Keratinocyte (primary cell): ENCODE data around the gene CAPSL. TPM values are rescaled to one million over a fixed set of nuclear protein-coding genes. Genes with fewer than 3 reads are reported as not detected.

Experiments
- DNase-seq: peaks from one replicate; pipeline ENCODE4 v3.0.0-alpha.2; 2011; ENCODE audit warnings: low read depth, missing footprints, low spot score
- FAIRE-seq: peaks from 2 replicates; lab custom pipeline; 2011; peaks lifted over from hg19 to GRCh38; lab: Jason Lieb, UNC
- H2AFZ ChIP-seq: 2 replicates; pipeline ENCODE4 v1.6.0; 2012; ENCODE audit warnings: low read length, control low read depth, inconsistent platforms; ENCODE audit not compliant: control insufficient read depth
- H3K27ac ChIP-seq: 2 replicates; pipeline ENCODE4 v1.5.1; 2011; ENCODE audit warnings: low read length; ENCODE audit not compliant: control insufficient read depth, insufficient read depth
- H3K27me3 ChIP-seq: 3 replicates; pipeline ENCODE4 v1.6.0; 2011; ENCODE audit warnings: low read length; ENCODE audit not compliant: control insufficient read depth, insufficient read depth; ENCODE audit errors: extremely low read depth
- H3K36me3 ChIP-seq, 2 experiments: 2 replicates in 1 of 2; 3 replicates in 1 of 2; pipeline ENCODE4 v1.5.1; 2011; ENCODE audit warnings: low read length in 2 of 2, mild to moderate bottlenecking in 1 of 2; ENCODE audit not compliant: control insufficient read depth in 2 of 2, insufficient read depth in 2 of 2; ENCODE audit errors: extremely low read depth in 1 of 2
- H3K4me1 ChIP-seq: 3 replicates; pipeline ENCODE4 v1.5.1; 2011; ENCODE audit warnings: low read length; ENCODE audit not compliant: control insufficient read depth, insufficient read depth; ENCODE audit errors: extremely low read depth
- H3K4me2 ChIP-seq: 3 replicates; pipeline ENCODE4 v1.6.0; 2011; ENCODE audit warnings: low read depth, low read length; ENCODE audit not compliant: control insufficient read depth, insufficient read depth; ENCODE audit errors: extremely low read depth
- H3K4me3 ChIP-seq, 3 experiments: fragments of 200-600 bp in 1 of 3; sonication (generic) in 1 of 3; 2 replicates in 2 of 3; 3 replicates in 1 of 3; pipeline ENCODE4 v1.5.1; 2011 to 2016; ENCODE audit warnings: low read length in 3 of 3, mild to moderate bottlenecking in 3 of 3, control low read depth in 2 of 3, inconsistent platforms in 1 of 3, low read depth in 1 of 3, mixed read lengths in 1 of 3, mixed run types in 1 of 3, moderate library complexity in 1 of 3; ENCODE audit not compliant: control insufficient read depth in 2 of 3, insufficient read depth in 2 of 3; ENCODE audit errors: extremely low read depth in 1 of 3
- H3K79me2 ChIP-seq: 2 replicates; pipeline ENCODE4 v1.6.0; 2012; ENCODE audit warnings: low read length; ENCODE audit not compliant: control insufficient read depth, insufficient read depth
- H3K9ac ChIP-seq: 3 replicates; pipeline ENCODE4 v1.6.0; 2011; ENCODE audit warnings: low read length; ENCODE audit not compliant: control insufficient read depth, insufficient read depth; ENCODE audit errors: extremely low read depth
- H3K9me1 ChIP-seq: 3 replicates; pipeline ENCODE4 v1.6.0; 2011; ENCODE audit warnings: low read length; ENCODE audit not compliant: control insufficient read depth, insufficient read depth; ENCODE audit errors: extremely low read depth
- H3K9me3 ChIP-seq: 2 replicates; pipeline ENCODE4 v1.5.1; 2012; ENCODE audit warnings: low read depth, low read length; ENCODE audit not compliant: control insufficient read depth
- H4K20me1 ChIP-seq: 3 replicates; pipeline ENCODE4 v1.6.0; 2011; ENCODE audit warnings: low read length; ENCODE audit not compliant: control insufficient read depth, insufficient read depth; ENCODE audit errors: extremely low read depth
- CTCF ChIP-seq, 3 experiments: IDR thresholded peaks in 1 of 3; conservative IDR thresholded peaks in 1 of 3; optimal IDR thresholded peaks in 1 of 3; 2 replicates in 2 of 3; 3 replicates in 1 of 3; pipeline versions ENCODE3 to v1.5.1; 2011; ENCODE audit warnings: low read length in 3 of 3, mild to moderate bottlenecking in 3 of 3, moderate library complexity in 2 of 3, control low read depth in 1 of 3, inconsistent platforms in 1 of 3; ENCODE audit not compliant: insufficient read depth in 2 of 3; ENCODE audit errors: extremely low read depth in 1 of 3
- EZH2 ChIP-seq: IDR thresholded peaks from one replicate; pipeline ENCODE4 v1.6.1; 2012; ENCODE audit warnings: inconsistent platforms, mild to moderate bottlenecking, low read length, moderate library complexity
- dilution Hi-C: fragments of 300-500 bp; cut with MboI; formaldehyde crosslinking; loops from one replicate; pipeline ENCODE4 v1.7.0; 2020; ENCODE audit warnings: low sequenced_read_pairs; ENCODE audit not compliant: extremely low pct_ligation_motif_present
- polyA plus RNA-seq, 5 experiments: library from polyadenylated mRNA; depleted of rRNA in 3 of 5; stranded (reverse) in 3 of 5; stranded (forward) in 1 of 5; unstranded in 1 of 5; fragments of >200 nt; gene quantifications; 1 replicate in 1 of 5; 2 replicates in 3 of 5; 3 replicates in 1 of 5; pipeline versions ENCODE4 v1.2.1 to v1.2.3, GENCODE V29; 2011 to 2012; ENCODE audit warnings: missing spikeins in 2 of 5, low read depth in 1 of 5, low replicate concordance in 1 of 5

The CAPSL gene
- polyA plus RNA-seq, 1 donor (not counting 4 experiments of a cell fraction or from before 2014, with no cell fraction given), result not detected

GRCh38 chr5:35886381-35886780 lies 52.0 kb downstream of the CAPSL start:
- H3K9me3 ChIP-seq, result no peaks in the 10 kb centered on the region
- no peak for DNase-seq
- dilution Hi-C loops, result no loop called here
- no peaks in the 10 kb centered on the region for H3K79me2 ChIP-seq
- H3K4me2 ChIP-seq, result no peak overlapping the region
- TF ChIP-seq CTCF (optimal IDR thresholded peaks at IDR 0.05 in 1 of 3, IDR thresholded peaks at IDR 0.05 in 1 of 3, conservative IDR thresholded peaks at IDR 0.05 in 1 of 3; ENCODE audit: extremely low read depth in 1 of 3, insufficient read depth in 2 of 3, low read length in 3 of 3) (no peak), EZH2 (no peak)
- no peak overlapping the region for H3K4me3 ChIP-seq
- H3K36me3 ChIP-seq, result no peaks in the 10 kb centered on the region
- H2AFZ ChIP-seq, result no peak overlapping the region
- no peak overlapping the region for H3K9ac ChIP-seq
- peaks cover 20% of the 10 kb centered on the region for H3K4me1 ChIP-seq
- H4K20me1 ChIP-seq, result no peaks in the 10 kb centered on the region
- no peaks in the 10 kb centered on the region for H3K9me1 ChIP-seq
- H3K27ac ChIP-seq, result no peak overlapping the region
- no peaks in the 10 kb centered on the region for H3K27me3 ChIP-seq
- FAIRE-seq, result no peak

GRCh38 chr5:35884773-35885172 lies 53.6 kb downstream of the CAPSL start:
- Histone ChIP-seq H4K20me1 (no peaks in the 10 kb centered on the region), H3K4me3 (no peak overlapping the region), H3K79me2 (no peaks in the 10 kb centered on the region), H3K36me3 (no peaks in the 10 kb centered on the region), H3K4me1 (peaks cover 15% of the 10 kb centered on the region), H3K27me3 (no peaks in the 10 kb centered on the region), H3K27ac (no peak overlapping the region), H2AFZ (no peak overlapping the region), H3K9me1 (no peaks in the 10 kb centered on the region), H3K9ac (no peak overlapping the region), H3K9me3 (no peaks in the 10 kb centered on the region), H3K4me2 (peak overlapping the region; percentile 56)
- dilution Hi-C loops, result no loop called here
- TF ChIP-seq EZH2 (no peak), CTCF (optimal IDR thresholded peaks at IDR 0.05 in 1 of 3, IDR thresholded peaks at IDR 0.05 in 1 of 3, conservative IDR thresholded peaks at IDR 0.05 in 1 of 3; ENCODE audit: extremely low read depth in 1 of 3, insufficient read depth in 2 of 3, low read length in 3 of 3) (no peak)
- DNase-seq (no peak), FAIRE-seq (no peak)
